Activated CD8-positive, alpha-beta memory T cell treated with anti-CD3 and anti-CD28 coated beads, Interleukin-2, amount 50 U/mL, for 24 hours (primary cell): Measurements from ENCODE around the gene CCBE1.

Experiments
- DNase-seq: peaks from one replicate; pipeline ENCODE4 v3.0.0-alpha.2; 2020; ENCODE audit errors: extremely low read depth

The CCBE1 gene

GRCh38 chr18:59619816-59620215, 77.4 kb downstream of the CCBE1 start:
- DNase-seq, result no peak

GRCh38 chr18:59617468-59617932, 79.7 kb downstream of the CCBE1 start:
- no peak for DNase-seq

GRCh38 chr18:59616501-59616900, 80.7 kb downstream of the CCBE1 start:
- DNase-seq, result no peak

GRCh38 chr18:59613903-59614302, 83.3 kb downstream of the CCBE1 start:
- no peak for DNase-seq

- no peak for DNase-seq
Measured at GRCh38 chr18:59612381-59612780, 84.8 kb downstream of the CCBE1 start.

- no peak for DNase-seq
Measured at GRCh38 chr18:59610546-59611140, 86.6 kb downstream of the CCBE1 start.

- no peak for DNase-seq
Measured at GRCh38 chr18:59609654-59610053, 87.6 kb downstream of the CCBE1 start.

- no peak for DNase-seq
Measured at GRCh38 chr18:59607471-59607870, 89.8 kb downstream of the CCBE1 start.

- no peak for DNase-seq
Measured at GRCh38 chr18:59607078-59607379, 90.2 kb downstream of the CCBE1 start.

GRCh38 chr18:59606193-59607077, 90.8 kb downstream of the CCBE1 start:
- no peak for DNase-seq

GRCh38 chr18:59605633-59606192, 91.5 kb downstream of the CCBE1 start:
- DNase-seq, result no peak

- DNase-seq, result no peak
Measured at GRCh38 chr18:59604877-59605276, 92.3 kb downstream of the CCBE1 start.

- DNase-seq, result no peak
Measured at GRCh38 chr18:59597049-59597448, 100.2 kb downstream of the CCBE1 start.

GRCh38 chr18:59593291-59593717, 103.9 kb downstream of the CCBE1 start:
- no peak for DNase-seq

- DNase-seq, result no peak
Measured at GRCh38 chr18:59592624-59593023, 104.6 kb downstream of the CCBE1 start.

- no peak for DNase-seq
Measured at GRCh38 chr18:59582395-59582794, 114.8 kb downstream of the CCBE1 start.

GRCh38 chr18:59579509-59579908, 117.7 kb downstream of the CCBE1 start:
- no peak for DNase-seq

- DNase-seq, result no peak
Measured at GRCh38 chr18:59577386-59577655, 119.9 kb downstream of the CCBE1 start.

GRCh38 chr18:59576541-59577385, 120.5 kb downstream of the CCBE1 start:
- DNase-seq, result no peak

GRCh38 chr18:59575995-59576394, 121.2 kb downstream of the CCBE1 start:
- DNase-seq, result no peak

GRCh38 chr18:59573962-59574361, 123.3 kb downstream of the CCBE1 start:
- DNase-seq, result no peak

- no peak for DNase-seq
Measured at GRCh38 chr18:59571902-59572301, 125.3 kb downstream of the CCBE1 start.
